Loucy (cell line): ENCODE results near the gene PDZRN3.

Experiments
- H2AFZ ChIP-seq: fragments of 200-600 bp; sonication (generic); 2 replicates; pipeline ENCODE4 v1.6.0; 2016; ENCODE audit warnings: antibody characterized with exemption, mild to moderate bottlenecking, low read length, moderate library complexity
- H3F3A ChIP-seq: fragments of 200-600 bp; 2 replicates; pipeline ENCODE4 v1.6.0; 2016; ENCODE audit warnings: antibody characterized with exemption, low read depth, mild to moderate bottlenecking
- H3K27me3 ChIP-seq: fragments of 200-600 bp; sonication (generic); 2 replicates; pipeline ENCODE4 v1.6.1; 2014; ENCODE audit warnings: low read length, mild to moderate bottlenecking; ENCODE audit not compliant: insufficient read depth, poor library complexity, severe bottlenecking
- H3K36me3 ChIP-seq: fragments of 200-600 bp; sonication (generic); 2 replicates; pipeline ENCODE4 v1.6.1; 2016; ENCODE audit warnings: low read length; ENCODE audit not compliant: insufficient read depth
- H3K4me1 ChIP-seq: fragments of 200-600 bp; sonication (generic); 2 replicates; pipeline ENCODE4 v1.5.1; 2014; ENCODE audit warnings: low read length, mild to moderate bottlenecking; ENCODE audit not compliant: insufficient read depth, poor library complexity, severe bottlenecking
- H3K4me2 ChIP-seq: fragments of 200-600 bp; sonication (generic); 2 replicates; pipeline ENCODE4 v1.6.0; 2014; ENCODE audit warnings: antibody characterized with exemption, low read length, low read depth, mild to moderate bottlenecking; ENCODE audit not compliant: poor library complexity, severe bottlenecking
- H3K4me3 ChIP-seq: fragments of 200-600 bp; sonication (generic); 2 replicates; pipeline ENCODE4 v1.5.1; 2014; ENCODE audit warnings: low read length, mild to moderate bottlenecking, mixed read lengths; ENCODE audit not compliant: poor library complexity, severe bottlenecking
- H3K79me2 ChIP-seq: fragments of 200-600 bp; sonication (generic); 2 replicates; pipeline ENCODE4 v1.6.1; 2014; ENCODE audit warnings: low read length; ENCODE audit not compliant: insufficient read depth
- H3K9ac ChIP-seq: fragments of 200-600 bp; sonication (generic); 2 replicates; pipeline ENCODE4 v1.6.0; 2014; ENCODE audit warnings: mild to moderate bottlenecking, low read depth, low read length, moderate library complexity; ENCODE audit not compliant: poor library complexity, severe bottlenecking
- H3K9me2 ChIP-seq: fragments of 200-600 bp; sonication (generic); replicated peaks from 2 replicates; pipeline ENCODE4 v1.6.1; 2016; ENCODE audit warnings: low read depth, low read length, mixed read lengths
- H3K9me3 ChIP-seq: fragments of 200-600 bp; sonication (generic); 2 replicates; pipeline ENCODE4 v1.6.1; 2014; ENCODE audit warnings: mild to moderate bottlenecking, antibody characterized with exemption, low read length, low read depth; ENCODE audit not compliant: insufficient read depth
- H4K20me1 ChIP-seq: fragments of 200-600 bp; sonication (generic); 2 replicates; pipeline ENCODE4 v1.6.0; 2014; ENCODE audit warnings: antibody characterized with exemption, low read length, mild to moderate bottlenecking; ENCODE audit not compliant: insufficient read depth, poor library complexity, severe bottlenecking
- CTCF ChIP-seq: fragments of 200-600 bp; sonication (generic); conservative IDR thresholded peaks from 2 replicates; pipeline ENCODE4 v1.5.1; 2014; ENCODE audit warnings: mild to moderate bottlenecking, antibody characterized with exemption, low read length
- EZH2phosphoT487 ChIP-seq: fragments of 200-600 bp; IDR thresholded peaks from 2 replicates; pipeline ENCODE4 v1.6.1; 2018; ENCODE audit warnings: antibody characterized with exemption, mild to moderate bottlenecking, moderate library complexity, borderline replicate concordance

PDZRN3 gene

GRCh38 chr3:73597476-73597875 is 27.3 kb downstream of the PDZRN3 start:
- no peaks in the 10 kb centered on the region for H3K79me2 ChIP-seq
- no peaks in the 10 kb centered on the region for H3K36me3 ChIP-seq

GRCh38 chr3:73592154-73593144 is 32.3 kb downstream of the PDZRN3 start:
- Histone ChIP-seq H3K4me2 (no peak overlapping the region), H3F3A (no peaks in the 10 kb centered on the region), H3K4me3 (no peak overlapping the region), H3K27me3 (no peaks in the 10 kb centered on the region), H3K9me3 (no peaks in the 10 kb centered on the region), H3K4me1 (no peaks in the 10 kb centered on the region), H3K9me2 (no peaks in the 10 kb centered on the region), H2AFZ (no peak overlapping the region), H3K9ac (no peak overlapping the region), H4K20me1 (no peaks in the 10 kb centered on the region), H3K79me2 (no peaks in the 10 kb centered on the region), H3K36me3 (no peaks in the 10 kb centered on the region)
- TF ChIP-seq CTCF, result no peak

More at GRCh38 chr3:73597476-73597875, 27.3 kb downstream of the PDZRN3 start:
- H3K9me3 ChIP-seq, result no peaks in the 10 kb centered on the region
- no peak overlapping the region for H3K4me3 ChIP-seq
- no peaks in the 10 kb centered on the region for H3F3A ChIP-seq
- H3K9me2 ChIP-seq, result no peaks in the 10 kb centered on the region
- no peaks in the 10 kb centered on the region for H3K4me1 ChIP-seq
- no peak overlapping the region for H3K9ac ChIP-seq
- no peak overlapping the region for H3K4me2 ChIP-seq
- no peak overlapping the region for H2AFZ ChIP-seq
- TF ChIP-seq EZH2phosphoT487 (no peak), CTCF (no peak)
- H3K27me3 ChIP-seq, result no peaks in the 10 kb centered on the region
- no peaks in the 10 kb centered on the region for H4K20me1 ChIP-seq

- Histone ChIP-seq H3K79me2 (no peaks in the 10 kb centered on the region), H3F3A (no peaks in the 10 kb centered on the region), H3K9me3 (no peaks in the 10 kb centered on the region), H3K4me1 (no peaks in the 10 kb centered on the region), H3K9ac (no peak overlapping the region), H4K20me1 (no peaks in the 10 kb centered on the region), H3K27me3 (no peaks in the 10 kb centered on the region), H3K4me2 (no peak overlapping the region), H3K9me2 (no peaks in the 10 kb centered on the region), H3K36me3 (no peaks in the 10 kb centered on the region), H2AFZ (no peak overlapping the region), H3K4me3 (no peak overlapping the region)
- TF ChIP-seq CTCF, result no peak
- TF ChIP-seq EZH2phosphoT487, result no peak
Observed at GRCh38 chr3:73591286-73591800, 33.4 kb downstream of the PDZRN3 start.
